Body of pancreas (tissue), 4 donors: ENCODE data around the gene RAB13. TPM values are rescaled to one million over a fixed set of nuclear protein-coding genes. Genes with fewer than 3 reads are reported as not detected.
A peak's percentile ranks its signal among the peaks of the same experiment; 100 is the strongest.

Source experiments
- ATAC-seq: fragments of 150-250 bp; one replicate; pipeline ENCODE4 v1.9.1; 2016
- DNase-seq, 4 donors: peaks; one replicate each; pipeline ENCODE4 v3.0.0-alpha.2; 2019
- H3K27ac ChIP-seq, 4 donors: fragments of 200-600 bp; sonication (generic); 1 replicate in 3 of 4; 2 replicates in 1 of 4; pipeline versions ENCODE4 v1.5.1 to v1.6.1; 2016 to 2019; ENCODE audit warnings: mild to moderate bottlenecking in 1 of 4, mixed read lengths in 1 of 4, moderate library complexity in 1 of 4
- H3K27me3 ChIP-seq, 2 donors: fragments of 200-600 bp; sonication (generic); one replicate each; pipeline ENCODE4 v1.6.0; 2016; ENCODE audit warnings: mild to moderate bottlenecking in 1 of 2
- H3K36me3 ChIP-seq, 2 donors: fragments of 200-600 bp; sonication (generic); replicated peaks in 1 of 2; 2 replicates each; pipeline ENCODE4 v1.5.1; 2016; ENCODE audit warnings: low read depth in 2 of 2; ENCODE audit not compliant: insufficient read depth in 1 of 2
- H3K4me1 ChIP-seq: fragments of 200-600 bp; sonication (generic); one replicate; pipeline ENCODE4 v1.6.0; 2016
- H3K4me3 ChIP-seq, 2 donors: fragments of 200-600 bp; sonication (generic); 1 replicate in 1 of 2; 2 replicates in 1 of 2; pipeline ENCODE4 v1.5.1; 2016 to 2019
- H3K9me3 ChIP-seq, 3 donors: fragments of 200-600 bp; sonication (generic); 1 replicate in 2 of 3; 2 replicates in 1 of 3; pipeline ENCODE4 v1.5.1; 2016
- POLR2A ChIP-seq, 3 donors: fragments of 450-650 bp; IDR thresholded peaks; one replicate each; pipeline ENCODE4 v1.6.1; 2016; ENCODE audit warnings: antibody characterized with exemption in 3 of 3, mild to moderate bottlenecking in 2 of 3
- WGBS, 2 donors: methylation state at CpG; one replicate each; pipeline ENCODE4 v1.1.5; 2017; 5-methylcytosine and 5-hydroxymethylcytosine counted together
- intact Hi-C: fragments of 100-400 bp; cut with DNase I; formaldehyde crosslinking; loops from one replicate; pipeline ENCODE4 v1.15.1; 2023
- total RNA-seq, 2 donors: library from RNA; depleted of rRNA; stranded (reverse); fragments of >200 nt; gene quantifications; one replicate each; pipeline ENCODE4 v1.1.0, GENCODE V29; 2016
- TF ChIP-seq, protein P1 (sequence below), 7 experiments: fragments of 450-650 bp in 4 of 7; fragments of 200-600 bp in 3 of 7; sonication (generic) in 3 of 7; IDR thresholded peaks; one replicate each; pipeline ENCODE4 v1.5.1; 2016 to 2019; ENCODE audit warnings: antibody characterized with exemption in 7 of 7

Gene RAB13
- total RNA-seq, 2 donors from 2014 or later = 16.2 to 29.6 TPM

GRCh38 chr1:153945795-153946621 is 40.1 kb downstream of the RAB13 start:
- peak overlapping the region; percentile 79 to 95 (median 90) for H3K27ac ChIP-seq
- H3K4me1 ChIP-seq = peaks cover 26% of the 10 kb centered on the region
- peak; percentile 72 to 86 (median 76) for DNase-seq
- 1% methylated on average over 89 of the region's 95 CpGs; no CpG with 5 or more reads in 1 of the 2 donors for WGBS, 2 donors
- H3K4me3 ChIP-seq = peak overlapping the region; percentile 32 to 74
- no peaks in the 10 kb centered on the region for H3K9me3 ChIP-seq
- H3K36me3 ChIP-seq = peaks cover 0 to 6% of the 10 kb centered on the region in 2 donors
- H3K27me3 ChIP-seq = no peaks in the 10 kb centered on the region
- ATAC-seq = peak; percentile 76
- intact Hi-C loops = loop anchor here (10.0 kb wide), 1 partner anchor 141 kb away; no protein-coding TSS in a partner anchor
- peak in 2 of 3 donors; percentile 48 to 52 for TF ChIP-seq POLR2A (IDR thresholded peaks at IDR 0.05)
- TF ChIP-seq, protein P1, sequence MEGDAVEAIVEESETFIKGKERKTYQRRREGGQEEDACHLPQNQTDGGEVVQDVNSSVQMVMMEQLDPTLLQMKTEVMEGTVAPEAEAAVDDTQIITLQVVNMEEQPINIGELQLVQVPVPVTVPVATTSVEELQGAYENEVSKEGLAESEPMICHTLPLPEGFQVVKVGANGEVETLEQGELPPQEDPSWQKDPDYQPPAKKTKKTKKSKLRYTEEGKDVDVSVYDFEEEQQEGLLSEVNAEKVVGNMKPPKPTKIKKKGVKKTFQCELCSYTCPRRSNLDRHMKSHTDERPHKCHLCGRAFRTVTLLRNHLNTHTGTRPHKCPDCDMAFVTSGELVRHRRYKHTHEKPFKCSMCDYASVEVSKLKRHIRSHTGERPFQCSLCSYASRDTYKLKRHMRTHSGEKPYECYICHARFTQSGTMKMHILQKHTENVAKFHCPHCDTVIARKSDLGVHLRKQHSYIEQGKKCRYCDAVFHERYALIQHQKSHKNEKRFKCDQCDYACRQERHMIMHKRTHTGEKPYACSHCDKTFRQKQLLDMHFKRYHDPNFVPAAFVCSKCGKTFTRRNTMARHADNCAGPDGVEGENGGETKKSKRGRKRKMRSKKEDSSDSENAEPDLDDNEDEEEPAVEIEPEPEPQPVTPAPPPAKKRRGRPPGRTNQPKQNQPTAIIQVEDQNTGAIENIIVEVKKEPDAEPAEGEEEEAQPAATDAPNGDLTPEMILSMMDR (IDR thresholded peaks at IDR 0.05) = no peak

DNA sequence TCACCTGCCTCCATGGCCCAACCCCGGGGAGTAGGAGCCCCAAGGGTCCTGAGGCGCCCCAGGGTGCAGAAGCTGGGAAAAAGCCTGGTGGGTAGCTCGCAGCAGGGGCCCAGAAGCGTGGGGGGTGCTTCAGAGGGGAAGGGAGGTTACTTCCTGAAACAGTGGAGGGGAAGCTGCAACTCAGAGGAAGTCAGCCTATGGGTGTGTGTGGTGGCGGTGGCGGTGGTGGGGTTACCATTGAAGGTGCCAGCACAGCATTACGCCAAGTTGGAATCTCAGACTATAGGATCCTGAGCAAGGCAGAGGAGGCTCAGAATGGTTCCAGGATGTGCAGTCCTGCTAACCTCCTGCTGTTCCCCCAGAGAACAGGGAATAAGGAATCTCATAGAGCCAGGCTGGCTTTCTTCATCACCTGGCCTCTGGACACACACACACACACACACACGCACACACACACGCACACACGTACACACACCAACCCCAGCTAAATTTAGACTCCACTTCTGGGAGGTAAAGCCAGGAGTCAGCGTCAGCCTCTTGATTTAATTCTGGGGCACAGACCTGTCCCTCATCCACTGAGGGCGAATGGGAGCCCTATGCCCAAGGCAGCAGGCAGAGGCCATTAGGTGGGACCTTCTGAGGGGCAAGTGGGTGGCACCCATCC is 40.9 kb downstream of the RAB13 start:
- TF ChIP-seq, protein P1 (IDR thresholded peaks at IDR 0.05) = no peak
- TF ChIP-seq POLR2A (IDR thresholded peaks at IDR 0.05) = no peak
- H3K4me3 ChIP-seq = peak overlapping the region; percentile 32 to 74
- intact Hi-C loops = loop anchor here (10.0 kb wide), 1 partner anchor 140 kb away; no protein-coding TSS in a partner anchor
- H3K36me3 ChIP-seq = peaks cover 0 to 2% of the 10 kb centered on the region in 2 donors
- H3K27me3 ChIP-seq = no peaks in the 10 kb centered on the region
- peaks cover 26% of the 10 kb centered on the region for H3K4me1 ChIP-seq
- peak overlapping the region; percentile 79 to 95 (median 90) for H3K27ac ChIP-seq
- DNase-seq = peak in 3 of 4 donors; percentile 29 to 71 (median 30)
- WGBS, 2 donors = 26 to 71% methylated on average over 7 to 11 of the region's 12 CpGs
- no peak for ATAC-seq
- H3K9me3 ChIP-seq = no peaks in the 10 kb centered on the region

- ATAC-seq = no peak
Observed at GRCh38 chr1:153944827-153945117, 41.4 kb downstream of the RAB13 start.

GRCh38 chr1:153944005-153944826 is 41.9 kb downstream of the RAB13 start:
- no peak overlapping the region for H3K4me3 ChIP-seq
- intact Hi-C loops = loop anchor here (10.0 kb wide), 1 partner anchor 139 kb away; no protein-coding TSS in a partner anchor
- peaks cover 26% of the 10 kb centered on the region for H3K4me1 ChIP-seq
- H3K36me3 ChIP-seq = peaks cover 3 to 6% of the 10 kb centered on the region in 2 donors
- TF ChIP-seq, protein P1 (IDR thresholded peaks at IDR 0.05) = no peak
- TF ChIP-seq POLR2A (IDR thresholded peaks at IDR 0.05) = no peak
- no peaks in the 10 kb centered on the region for H3K9me3 ChIP-seq
- whole genome bisulfite sequencing, 2 donors = 73 to 85% methylated on average over 11 to 15 of the region's 15 CpGs
- ATAC-seq (no peak), DNase-seq (no peak)
- peak overlapping the region in 2 of 4 donors; percentile 95 for H3K27ac ChIP-seq
- H3K27me3 ChIP-seq = no peaks in the 10 kb centered on the region

More at GRCh38 chr1:153944827-153945117, 41.4 kb downstream of the RAB13 start:
- no peaks in the 10 kb centered on the region for H3K9me3 ChIP-seq
- peak overlapping the region in 3 of 4 donors; percentile 85 to 95 (median 95) for H3K27ac ChIP-seq
- H3K4me1 ChIP-seq = peaks cover 26% of the 10 kb centered on the region
- peaks cover 3 to 5% of the 10 kb centered on the region in 2 donors for H3K36me3 ChIP-seq
- no peak for TF ChIP-seq POLR2A (IDR thresholded peaks at IDR 0.05)
- TF ChIP-seq, protein P1 (IDR thresholded peaks at IDR 0.05) = no peak
- intact Hi-C loops = loop anchor here (10.0 kb wide), 1 partner anchor 140 kb away; no protein-coding TSS in a partner anchor
- no peak overlapping the region for H3K4me3 ChIP-seq
- WGBS, 2 donors = 58 to 73% methylated on average over 3 of the region's 3 CpGs
- no peaks in the 10 kb centered on the region for H3K27me3 ChIP-seq
- no peak for DNase-seq
